ENCODE measurements around the gene HSPD1. TPM values are rescaled to one million over a fixed set of nuclear protein-coding genes. Genes with fewer than 3 reads are reported as not detected.
A peak's percentile ranks its signal among the peaks of the same experiment; 100 is the strongest.

The HSPD1 gene
- total and polyA plus RNA-seq, 9 of the 15 experiments (the other 6 are each of a cell fraction or from before 2014, with no cell fraction given), result 398 to 1,014 (median 622) TPM

DNA sequence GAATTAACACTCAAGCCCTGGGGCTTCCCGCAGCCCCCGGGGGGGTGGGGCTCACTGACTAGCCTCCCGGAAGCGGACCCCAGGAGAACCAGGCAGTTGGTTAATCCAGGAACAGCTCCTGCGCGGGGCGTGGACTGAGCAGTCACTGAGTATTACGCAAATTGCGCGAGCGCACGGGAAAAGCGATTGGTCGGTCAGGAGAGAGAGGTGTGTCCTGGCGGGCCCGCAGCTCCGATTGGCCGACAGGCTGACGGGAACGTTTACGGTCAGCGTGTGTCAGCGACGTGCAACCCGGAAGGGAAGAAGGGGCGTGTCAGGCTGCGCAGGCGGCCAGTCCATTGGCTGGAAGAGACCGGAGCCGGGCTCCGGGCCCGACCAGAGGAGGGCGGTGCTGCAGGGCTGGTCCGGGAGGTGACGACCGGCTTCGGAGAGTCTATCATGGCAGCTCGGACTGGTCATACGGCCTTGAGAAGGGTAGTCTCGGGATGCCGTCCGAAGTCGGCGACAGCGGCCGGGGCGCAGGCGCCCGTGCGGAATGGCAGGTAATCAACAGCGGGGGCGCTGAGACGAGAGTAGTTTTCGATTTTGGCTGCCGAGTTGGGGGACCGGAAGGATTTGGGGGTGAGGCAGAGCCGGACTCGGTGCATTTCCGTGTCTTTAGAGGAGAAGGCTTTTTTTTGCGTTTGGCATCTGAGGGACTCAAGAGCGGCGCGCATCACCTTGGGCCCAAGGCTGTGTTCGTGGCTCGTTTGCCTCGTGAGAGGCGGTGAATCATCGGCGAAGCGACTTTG is 46.3 kb downstream of the HSPD1 start, which contains the start of gene COQ10B (continued):
- no peak for TF ChIP-seq HOMEZ (CRISPR knock-in tag; IDR thresholded peaks at IDR 0.05)
- no peak for TF ChIP-seq GABPB2 (CRISPR knock-in tag; conservative IDR thresholded peaks at IDR 0.05)
- peak; percentile 90 for TF ChIP-seq ZFX (CRISPR knock-in tag; IDR thresholded peaks at IDR 0.05)
- TF ChIP-seq CGGBP1 (CRISPR knock-in tag; IDR thresholded peaks at IDR 0.05), result no peak
- TF ChIP-seq, protein P1, sequence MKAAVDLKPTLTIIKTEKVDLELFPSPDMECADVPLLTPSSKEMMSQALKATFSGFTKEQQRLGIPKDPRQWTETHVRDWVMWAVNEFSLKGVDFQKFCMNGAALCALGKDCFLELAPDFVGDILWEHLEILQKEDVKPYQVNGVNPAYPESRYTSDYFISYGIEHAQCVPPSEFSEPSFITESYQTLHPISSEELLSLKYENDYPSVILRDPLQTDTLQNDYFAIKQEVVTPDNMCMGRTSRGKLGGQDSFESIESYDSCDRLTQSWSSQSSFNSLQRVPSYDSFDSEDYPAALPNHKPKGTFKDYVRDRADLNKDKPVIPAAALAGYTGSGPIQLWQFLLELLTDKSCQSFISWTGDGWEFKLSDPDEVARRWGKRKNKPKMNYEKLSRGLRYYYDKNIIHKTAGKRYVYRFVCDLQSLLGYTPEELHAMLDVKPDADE (conservative IDR thresholded peaks at IDR 0.05; ENCODE audit: control insufficient read depth, low read depth, low read length), result peak; percentile 52
- TF ChIP-seq, protein P2, sequence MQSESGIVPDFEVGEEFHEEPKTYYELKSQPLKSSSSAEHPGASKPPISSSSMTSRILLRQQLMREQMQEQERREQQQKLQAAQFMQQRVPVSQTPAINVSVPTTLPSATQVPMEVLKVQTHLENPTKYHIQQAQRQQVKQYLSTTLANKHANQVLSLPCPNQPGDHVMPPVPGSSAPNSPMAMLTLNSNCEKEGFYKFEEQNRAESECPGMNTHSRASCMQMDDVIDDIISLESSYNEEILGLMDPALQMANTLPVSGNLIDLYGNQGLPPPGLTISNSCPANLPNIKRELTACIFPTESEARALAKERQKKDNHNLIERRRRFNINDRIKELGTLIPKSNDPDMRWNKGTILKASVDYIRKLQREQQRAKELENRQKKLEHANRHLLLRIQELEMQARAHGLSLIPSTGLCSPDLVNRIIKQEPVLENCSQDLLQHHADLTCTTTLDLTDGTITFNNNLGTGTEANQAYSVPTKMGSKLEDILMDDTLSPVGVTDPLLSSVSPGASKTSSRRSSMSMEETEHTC (IDR thresholded peaks at IDR 0.05), result no peak
- TF ChIP-seq E2F4 (CRISPR knock-in tag; IDR thresholded peaks at IDR 0.05; ENCODE audit: low read depth), result no peak
- TF ChIP-seq, protein P3, sequence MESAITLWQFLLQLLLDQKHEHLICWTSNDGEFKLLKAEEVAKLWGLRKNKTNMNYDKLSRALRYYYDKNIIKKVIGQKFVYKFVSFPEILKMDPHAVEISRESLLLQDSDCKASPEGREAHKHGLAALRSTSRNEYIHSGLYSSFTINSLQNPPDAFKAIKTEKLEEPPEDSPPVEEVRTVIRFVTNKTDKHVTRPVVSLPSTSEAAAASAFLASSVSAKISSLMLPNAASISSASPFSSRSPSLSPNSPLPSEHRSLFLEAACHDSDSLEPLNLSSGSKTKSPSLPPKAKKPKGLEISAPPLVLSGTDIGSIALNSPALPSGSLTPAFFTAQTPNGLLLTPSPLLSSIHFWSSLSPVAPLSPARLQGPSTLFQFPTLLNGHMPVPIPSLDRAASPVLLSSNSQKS (CRISPR knock-in tag; IDR thresholded peaks at IDR 0.05), result no peak
- no peak for TF ChIP-seq ZNF212 (CRISPR knock-in tag; IDR thresholded peaks at IDR 0.05)
- TF ChIP-seq ZBTB33 (CRISPR knock-in tag; IDR thresholded peaks at IDR 0.05), result 0 out of 2 replicates have a peak, but pooled peaks have one; percentile 8
- no peak for TF ChIP-seq ZC3H8 (IDR thresholded peaks at IDR 0.05)
- TF ChIP-seq U2AF1 (optimal IDR thresholded peaks at IDR 0.05; ENCODE audit: low read depth, low read length), result no peak
- TF ChIP-seq, protein P4, sequence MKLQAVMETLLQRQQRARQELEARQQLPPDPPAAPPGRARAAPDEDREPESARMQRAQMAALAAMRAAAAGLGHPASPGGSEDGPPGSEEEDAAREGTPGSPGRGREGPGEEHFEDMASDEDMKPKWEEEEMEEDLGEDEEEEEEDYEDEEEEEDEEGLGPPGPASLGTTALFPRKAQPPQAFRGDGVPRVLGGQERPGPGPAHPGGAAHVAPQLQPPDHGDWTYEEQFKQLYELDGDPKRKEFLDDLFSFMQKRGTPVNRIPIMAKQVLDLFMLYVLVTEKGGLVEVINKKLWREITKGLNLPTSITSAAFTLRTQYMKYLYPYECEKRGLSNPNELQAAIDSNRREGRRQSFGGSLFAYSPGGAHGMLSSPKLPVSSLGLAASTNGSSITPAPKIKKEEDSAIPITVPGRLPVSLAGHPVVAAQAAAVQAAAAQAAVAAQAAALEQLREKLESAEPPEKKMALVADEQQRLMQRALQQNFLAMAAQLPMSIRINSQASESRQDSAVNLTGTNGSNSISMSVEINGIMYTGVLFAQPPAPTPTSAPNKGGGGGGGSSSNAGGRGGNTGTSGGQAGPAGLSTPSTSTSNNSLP (IDR thresholded peaks at IDR 0.05; ENCODE audit: borderline replicate concordance, low read depth, low read length), result no peak
- TF ChIP-seq SMAD2 (IDR thresholded peaks at IDR 0.05; ENCODE audit: low read depth, low read length), result no peak
- TF ChIP-seq DACH1 (IDR thresholded peaks at IDR 0.05; ENCODE audit: partially characterized antibody), result no peak
- TF ChIP-seq NR2F6 (CRISPR knock-in tag; IDR thresholded peaks at IDR 0.05), result no peak

Data from K562 (cell line).